ENCODE results near the gene NHSL2.

NHSL2 gene

DNA sequence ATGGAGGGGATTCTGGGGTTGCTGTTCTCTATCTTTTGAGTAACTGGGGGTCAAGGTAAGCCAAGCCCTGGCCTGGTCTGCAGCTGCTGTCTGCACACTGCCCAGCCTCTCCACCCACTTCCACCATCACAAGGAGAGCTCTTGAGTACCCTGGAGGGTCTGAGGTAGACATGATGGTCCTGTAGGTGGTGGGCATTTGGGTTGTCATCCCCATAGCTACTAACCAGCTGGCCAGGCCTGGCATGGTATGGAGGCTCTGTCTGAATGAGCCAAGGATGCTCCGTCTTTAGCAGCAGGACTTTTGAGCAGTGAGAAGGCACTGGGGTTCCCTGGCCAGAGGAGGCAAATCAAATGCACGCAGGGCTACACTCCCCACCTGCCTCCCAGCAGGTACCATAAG, 82.7 kb downstream of the NHSL2 start:
- no peak for DNase-seq

DNA sequence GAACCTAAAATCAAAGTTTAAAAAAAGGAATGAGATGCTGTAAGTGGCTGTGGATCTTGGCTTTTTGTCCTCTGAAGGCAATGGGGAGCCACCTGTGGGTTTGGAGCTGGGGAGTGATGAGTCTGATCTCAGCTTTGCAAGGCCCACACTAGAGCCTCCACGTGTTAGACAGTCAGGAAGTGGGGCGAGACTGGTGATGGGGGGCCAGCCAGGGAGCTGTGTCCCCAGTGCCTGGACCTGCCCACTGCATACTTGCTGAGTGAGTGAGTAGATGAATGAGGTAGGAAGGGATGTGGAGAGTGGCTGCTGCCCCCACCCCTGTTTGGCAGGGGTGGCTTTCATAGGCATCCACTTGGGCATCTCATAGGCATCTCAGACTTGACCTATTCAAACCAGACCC, 84.0 kb downstream of the NHSL2 start:
- DNase-seq = no peak

DNA sequence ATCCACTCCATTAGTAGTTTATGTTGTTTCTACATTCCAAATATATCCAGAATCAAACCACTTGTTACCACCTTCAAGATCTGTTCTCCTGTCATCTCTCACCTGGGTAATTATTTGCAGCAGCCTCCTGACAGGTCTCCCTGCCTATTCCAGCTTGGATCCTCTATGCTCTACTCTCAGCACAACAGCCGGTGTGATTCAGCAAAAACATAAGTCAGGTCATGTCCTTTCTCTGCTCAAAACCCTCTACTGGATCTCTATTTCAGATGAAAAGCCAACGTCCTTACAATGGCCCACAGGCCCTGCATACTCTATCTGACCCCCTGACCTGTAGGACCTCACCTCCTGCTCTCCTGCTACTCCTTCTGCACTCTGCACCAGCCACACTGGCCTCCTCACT, 84.5 kb downstream of the NHSL2 start:
- no peak for DNase-seq

DNA sequence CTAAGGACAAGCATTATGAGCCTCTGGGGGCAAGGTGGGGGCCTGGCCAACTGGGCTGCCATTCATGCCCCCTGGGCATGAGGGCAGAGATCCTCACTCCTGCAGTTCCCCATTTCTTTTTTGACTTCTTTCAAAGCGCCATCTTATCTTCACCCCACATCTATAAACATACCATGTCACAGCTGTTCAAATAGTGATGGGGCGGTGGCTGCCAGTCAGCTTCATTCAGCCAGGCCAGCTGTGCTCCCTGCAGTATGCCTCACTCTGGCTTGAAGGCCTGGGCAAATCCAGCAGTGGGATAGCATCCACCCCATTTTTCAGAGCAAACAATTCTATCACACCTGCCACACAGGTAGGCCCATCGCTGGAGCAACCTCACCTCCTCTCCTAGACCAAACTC, 85.5 kb downstream of the NHSL2 start:
- DNase-seq = no peak

DNA sequence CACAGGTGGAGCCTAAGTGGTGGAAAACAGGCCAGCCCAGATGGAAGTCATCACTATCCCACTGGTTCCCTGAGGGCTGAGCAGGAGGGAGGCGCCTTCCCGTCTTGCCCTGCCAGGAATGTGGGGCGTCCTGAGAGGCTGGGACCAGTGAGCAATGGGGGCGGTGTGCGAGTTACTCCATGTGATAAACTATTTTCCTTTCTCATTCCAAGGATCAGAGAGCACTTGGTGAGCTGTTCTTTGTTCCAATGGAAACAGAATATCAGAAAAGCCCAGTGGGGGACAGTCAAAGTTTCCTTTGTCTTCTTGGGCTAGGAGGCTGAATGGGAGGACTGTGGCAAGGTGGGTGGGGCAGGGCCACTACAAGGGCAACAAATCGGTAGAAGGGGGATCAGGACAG, 86.2 kb downstream of the NHSL2 start:
- DNase-seq = no peak

DNA sequence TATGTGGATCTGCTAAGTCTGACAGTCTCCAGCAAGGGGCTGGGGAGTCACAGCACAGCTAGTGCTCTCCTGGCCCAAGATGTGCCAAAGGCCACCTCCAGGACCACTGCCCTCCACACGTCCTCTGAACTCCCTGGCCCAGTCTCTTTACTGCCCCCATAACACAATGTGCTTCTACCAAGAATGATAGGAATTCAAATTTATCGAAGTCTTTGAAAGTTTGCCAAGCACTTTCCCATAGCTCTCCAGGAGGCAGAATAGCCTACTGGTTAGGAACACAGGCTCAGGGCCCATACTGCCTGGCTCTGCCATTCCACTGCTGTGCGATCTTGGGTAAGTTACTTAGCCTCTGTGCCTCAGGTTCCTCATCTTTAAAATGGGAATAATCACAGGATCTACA, 86.7 kb downstream of the NHSL2 start:
- DNase-seq = no peak

DNA sequence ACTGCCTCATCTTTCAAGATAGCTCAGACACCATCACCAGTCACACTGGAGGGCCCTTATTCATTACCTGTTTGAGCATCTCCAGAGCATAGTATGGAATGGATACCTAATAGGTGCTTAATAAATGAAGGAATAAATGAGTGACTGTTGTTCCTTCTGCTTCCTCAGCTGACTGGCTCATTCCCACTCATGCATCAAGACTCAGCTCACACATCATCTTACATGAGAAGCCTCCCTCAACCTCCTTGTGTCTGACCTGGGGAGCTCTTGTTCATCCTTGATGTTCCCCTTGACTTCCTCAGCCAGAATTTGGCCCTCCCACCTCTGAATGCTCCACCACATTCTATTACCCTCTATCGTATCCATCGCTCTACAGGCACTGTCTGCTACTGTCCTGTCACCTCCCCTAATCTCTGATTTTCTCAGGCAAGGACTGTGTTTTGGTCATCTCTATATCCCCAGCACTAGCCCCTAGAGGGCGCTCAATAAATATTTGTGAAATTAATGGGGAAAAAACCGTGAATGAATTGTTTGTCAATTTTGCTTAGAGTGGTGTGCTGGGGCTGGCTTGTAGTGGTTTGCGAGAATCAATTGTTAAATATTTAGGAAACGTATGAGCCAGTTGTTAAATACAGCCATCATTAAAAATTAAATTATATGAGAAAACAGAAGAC, 88.3 kb downstream of the NHSL2 start:
- DNase-seq = peak; percentile 26 to 59

DNA sequence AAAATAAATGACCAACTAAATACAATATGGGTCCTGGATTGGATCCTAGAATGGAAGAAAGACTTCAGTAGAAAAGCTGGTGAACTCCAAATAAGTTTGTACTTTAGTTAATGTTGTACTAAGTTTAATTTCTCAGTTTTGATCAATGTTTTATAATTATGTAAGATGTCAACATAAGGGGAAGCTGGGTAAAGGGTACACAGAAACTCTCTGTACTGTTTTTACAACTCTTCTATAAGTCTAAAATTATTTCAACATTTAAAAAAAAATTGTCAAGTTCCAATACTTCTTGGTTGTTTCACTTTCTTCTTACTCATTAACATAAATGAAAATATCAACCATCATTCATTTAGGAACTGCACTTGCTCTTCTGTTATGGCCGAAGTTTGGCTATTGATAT, 88.9 kb downstream of the NHSL2 start:
- DNase-seq = no peak

DNA sequence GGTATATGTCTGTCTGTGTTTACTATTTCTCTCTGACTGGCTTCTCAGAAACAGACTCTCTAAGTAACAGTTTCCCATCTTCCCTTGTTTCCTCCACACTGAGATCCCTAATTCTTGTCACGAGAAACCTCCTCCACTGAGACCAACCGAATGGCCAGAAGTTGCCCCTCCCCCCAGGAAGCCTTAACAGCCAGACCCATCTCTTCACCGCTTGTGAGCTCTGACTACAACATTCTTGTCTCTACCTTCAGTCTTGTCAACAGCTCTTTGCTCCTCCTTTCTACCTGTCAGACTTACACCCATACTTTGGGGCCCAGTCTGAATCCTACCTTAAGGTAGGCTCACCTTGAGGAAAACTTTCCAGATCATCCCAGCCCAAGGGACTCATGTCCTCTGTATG, 90.8 kb downstream of the NHSL2 start:
- no peak for DNase-seq

DNA sequence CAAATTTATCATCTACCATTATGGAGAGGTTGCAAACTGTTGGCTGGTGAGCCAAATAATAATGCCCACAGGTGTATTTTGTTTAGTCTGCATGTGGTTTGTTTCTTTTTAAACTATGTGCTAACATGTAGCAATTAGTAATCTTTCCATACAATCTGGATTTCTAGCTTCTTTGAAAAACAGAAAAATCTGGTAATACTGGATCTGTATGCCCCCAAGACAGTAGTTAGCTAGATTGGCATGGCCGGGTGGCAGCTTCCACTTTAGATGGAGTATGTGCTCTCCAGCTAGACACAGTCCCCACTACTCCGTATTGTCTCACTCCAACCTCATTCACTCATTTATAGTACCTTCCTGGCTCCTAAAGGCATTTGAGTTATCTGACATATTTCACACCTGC, 91.3 kb downstream of the NHSL2 start:
- DNase-seq = no peak

DNA sequence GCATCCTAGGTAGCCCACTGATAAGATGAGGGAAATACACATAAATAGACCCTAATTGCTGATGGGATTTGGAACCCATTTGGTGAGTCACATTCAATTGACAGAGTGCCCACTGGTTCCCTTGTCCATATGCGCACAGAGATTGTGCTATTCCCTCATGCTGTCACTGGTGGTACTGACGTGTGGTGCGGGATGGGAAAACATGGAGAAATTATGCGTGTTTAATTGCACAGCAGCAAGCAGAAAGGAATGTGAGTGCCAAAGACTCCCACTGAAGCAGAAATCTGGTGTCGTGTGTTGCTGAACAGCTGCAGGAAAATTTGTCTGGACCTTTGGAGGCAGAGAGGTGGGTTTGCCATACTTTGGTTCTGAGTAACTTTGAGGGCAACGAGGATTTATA, 92.2 kb downstream of the NHSL2 start:
- DNase-seq = no peak

DNA sequence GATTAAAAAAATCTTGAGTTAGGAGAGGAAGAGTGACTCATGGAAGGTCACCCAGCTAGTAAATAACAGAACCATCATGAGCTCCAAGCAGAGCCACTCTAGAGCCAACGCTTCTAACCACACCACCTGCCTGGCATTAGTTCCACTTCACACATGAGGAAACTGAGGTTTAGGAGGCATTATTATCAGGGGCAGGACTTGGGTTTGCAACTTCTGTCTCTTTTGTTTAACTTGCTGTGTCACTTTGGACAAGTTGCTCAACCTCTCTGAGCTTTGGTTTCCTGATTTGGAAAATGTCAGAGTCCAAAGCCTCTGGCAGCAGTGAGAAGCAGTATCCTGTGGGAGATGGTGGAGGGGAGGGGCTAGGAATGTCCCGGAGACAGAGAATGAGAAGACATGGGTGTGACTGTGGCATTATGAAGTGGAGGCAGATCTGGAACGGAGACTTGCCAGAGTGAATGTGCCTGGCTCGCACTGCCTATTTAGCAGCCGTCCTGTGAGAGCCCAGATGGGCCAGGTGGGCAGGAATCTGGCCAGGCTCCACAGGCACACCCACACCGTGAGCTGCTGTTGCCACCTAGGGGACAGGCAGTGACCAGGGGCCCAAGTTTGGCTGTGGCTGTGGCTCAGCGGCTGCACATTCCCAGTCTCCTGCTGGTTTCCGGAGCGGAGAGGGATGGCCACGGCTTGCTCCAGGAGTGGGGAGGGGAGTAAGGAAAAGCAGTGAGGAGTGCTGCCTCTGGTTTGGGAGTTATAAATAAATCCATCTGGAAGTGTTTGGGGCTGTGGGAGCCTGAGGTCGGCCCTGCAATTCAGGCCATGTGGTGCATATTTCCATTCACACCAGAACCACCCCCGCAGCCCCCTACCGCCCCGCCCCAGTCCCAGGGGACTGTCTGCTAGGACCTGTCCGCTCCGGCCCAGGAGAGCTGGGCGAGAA, 93.4 kb downstream of the NHSL2 start:
- DNase-seq = no peak

DNA sequence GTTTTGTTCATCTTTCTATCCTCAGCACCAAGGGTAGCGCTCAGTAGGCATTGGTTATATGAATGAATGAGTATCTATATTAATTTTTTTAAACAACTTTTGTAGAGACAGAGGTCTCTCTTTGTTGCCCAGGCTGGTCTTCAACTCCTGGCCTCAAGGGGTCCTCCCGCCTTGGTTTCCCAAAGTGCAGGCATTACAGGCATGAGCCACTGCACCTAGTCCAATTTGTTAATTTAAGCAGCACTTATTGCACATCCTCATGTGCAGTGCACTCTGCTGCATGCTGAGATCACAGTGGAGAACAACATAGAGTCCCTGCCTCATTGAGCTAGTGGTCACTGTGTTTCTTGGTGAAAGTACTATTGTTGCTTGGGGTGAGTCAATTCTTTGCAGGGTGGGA, 94.4 kb downstream of the NHSL2 start:
- no peak for DNase-seq

DNA sequence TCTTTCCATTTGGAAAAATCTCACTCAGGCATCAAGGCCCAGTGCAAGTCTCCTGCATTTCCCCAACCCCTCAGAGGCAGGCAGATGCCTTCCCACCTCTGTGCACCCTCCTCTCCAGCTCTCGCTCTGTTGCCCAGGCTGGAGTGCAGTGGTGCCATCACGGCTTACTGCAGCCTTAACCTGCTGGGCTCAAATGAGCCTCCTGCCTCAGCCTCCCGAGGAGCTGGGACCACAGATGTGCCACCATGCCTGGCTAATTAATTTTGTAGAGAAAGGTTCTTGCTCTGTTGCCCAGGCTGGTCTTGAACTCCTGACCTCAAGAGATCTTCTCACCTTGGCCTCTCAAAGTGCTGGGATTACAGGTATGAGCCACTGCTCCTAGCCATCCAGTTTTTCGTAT, 95.8 kb downstream of the NHSL2 start:
- DNase-seq = no peak

DNA sequence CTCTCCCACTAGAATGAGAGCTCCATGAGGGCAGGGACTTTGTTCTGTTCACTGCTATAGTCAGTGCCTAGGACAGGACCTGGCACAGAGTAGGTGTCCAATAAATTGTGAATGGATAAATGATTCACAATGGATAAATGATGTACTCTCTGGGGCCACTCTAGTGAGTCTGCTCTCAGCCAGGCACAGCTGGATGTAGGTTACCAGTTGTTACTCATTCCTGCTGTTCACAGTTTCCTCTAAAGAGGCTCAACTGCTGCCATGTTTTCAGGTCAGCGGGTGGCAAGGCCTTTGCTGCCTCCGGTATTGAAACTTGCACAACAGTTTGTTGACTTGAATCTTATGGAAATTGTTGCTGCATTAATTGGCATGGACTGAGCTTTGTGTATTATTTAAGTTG, 99.1 kb downstream of the NHSL2 start:
- DNase-seq = no peak

DNA sequence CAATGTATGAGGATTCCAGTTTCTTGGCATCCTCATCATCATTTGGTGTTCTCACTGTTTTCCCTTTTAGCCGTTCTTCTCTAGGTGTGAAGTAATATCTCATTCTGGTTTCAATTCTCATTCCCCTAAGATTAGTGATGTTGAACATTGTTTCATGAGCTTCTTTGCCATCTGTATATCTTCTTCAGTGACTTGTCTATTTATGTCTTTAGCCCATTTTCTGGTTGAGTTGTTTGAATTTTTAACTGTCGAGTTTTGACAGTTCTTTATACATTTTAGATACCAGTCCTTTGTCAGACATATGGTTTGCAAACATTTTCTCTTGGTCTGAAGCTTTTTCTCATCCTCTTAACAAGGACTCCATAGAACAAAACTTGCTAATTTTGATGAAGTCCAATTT, 101.1 kb downstream of the NHSL2 start:
- no peak for DNase-seq

DNA sequence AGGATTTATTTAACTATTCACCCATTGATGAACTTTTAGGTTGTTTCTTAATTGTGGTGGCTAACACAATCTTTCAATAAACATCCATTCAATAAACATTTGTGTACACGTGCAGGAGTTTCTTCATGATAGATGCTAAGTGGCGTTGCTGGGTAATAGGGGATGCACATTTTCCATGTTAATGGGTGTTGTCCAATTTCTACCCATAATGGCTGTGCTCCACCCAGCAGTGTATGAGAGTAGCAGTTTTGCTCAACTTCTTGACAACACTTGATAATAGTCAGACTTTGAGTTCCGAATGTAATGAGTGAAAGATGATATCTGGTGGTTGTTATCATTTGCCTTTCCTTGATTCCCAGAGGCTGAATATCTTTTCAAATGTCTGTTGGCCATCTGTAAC, 104.7 kb downstream of the NHSL2 start:
- DNase-seq = no peak

DNA sequence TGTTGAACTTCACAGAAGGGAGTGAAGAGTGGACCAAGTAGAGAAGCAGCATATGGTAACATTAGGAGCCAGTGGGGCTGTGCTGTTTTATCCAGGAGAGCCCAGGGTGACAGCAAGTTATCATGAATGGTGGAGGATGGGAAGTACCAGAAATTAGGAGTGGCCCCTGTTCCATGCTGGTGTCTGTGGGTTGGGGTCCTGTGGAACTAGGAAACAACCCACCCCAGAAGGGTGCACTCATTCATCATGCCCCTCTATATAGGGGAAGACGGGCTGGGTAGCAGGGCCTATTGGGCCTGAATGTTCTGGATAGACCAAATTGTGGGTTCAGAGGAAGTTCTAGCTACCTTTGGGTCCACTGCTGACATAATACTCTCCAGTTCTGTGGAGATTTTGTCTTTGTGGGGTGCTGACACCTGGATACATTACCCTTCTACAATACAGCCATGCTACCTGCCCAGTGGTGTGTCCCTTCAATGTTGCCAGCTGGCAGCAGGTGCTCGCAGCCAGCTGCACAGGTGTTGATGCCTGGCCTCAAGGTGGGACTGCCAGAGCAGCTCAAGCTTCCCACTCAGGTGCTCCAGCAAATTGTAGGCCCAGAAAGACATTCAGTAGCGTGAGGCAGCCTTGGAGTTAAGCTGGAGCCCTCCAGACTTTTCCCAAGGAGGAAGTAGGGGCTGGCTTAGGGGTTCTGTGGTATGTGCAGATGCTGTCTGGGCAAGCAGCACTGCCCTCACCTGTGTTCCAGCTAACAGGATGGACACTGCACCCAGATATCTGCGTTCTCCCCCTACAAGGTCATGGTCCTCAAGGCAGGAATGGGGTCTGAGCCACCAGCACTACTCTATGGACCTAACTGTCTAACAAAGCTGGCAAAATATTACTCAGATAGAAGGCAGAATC, 106.5 kb downstream of the NHSL2 start:
- no peak for DNase-seq

DNA sequence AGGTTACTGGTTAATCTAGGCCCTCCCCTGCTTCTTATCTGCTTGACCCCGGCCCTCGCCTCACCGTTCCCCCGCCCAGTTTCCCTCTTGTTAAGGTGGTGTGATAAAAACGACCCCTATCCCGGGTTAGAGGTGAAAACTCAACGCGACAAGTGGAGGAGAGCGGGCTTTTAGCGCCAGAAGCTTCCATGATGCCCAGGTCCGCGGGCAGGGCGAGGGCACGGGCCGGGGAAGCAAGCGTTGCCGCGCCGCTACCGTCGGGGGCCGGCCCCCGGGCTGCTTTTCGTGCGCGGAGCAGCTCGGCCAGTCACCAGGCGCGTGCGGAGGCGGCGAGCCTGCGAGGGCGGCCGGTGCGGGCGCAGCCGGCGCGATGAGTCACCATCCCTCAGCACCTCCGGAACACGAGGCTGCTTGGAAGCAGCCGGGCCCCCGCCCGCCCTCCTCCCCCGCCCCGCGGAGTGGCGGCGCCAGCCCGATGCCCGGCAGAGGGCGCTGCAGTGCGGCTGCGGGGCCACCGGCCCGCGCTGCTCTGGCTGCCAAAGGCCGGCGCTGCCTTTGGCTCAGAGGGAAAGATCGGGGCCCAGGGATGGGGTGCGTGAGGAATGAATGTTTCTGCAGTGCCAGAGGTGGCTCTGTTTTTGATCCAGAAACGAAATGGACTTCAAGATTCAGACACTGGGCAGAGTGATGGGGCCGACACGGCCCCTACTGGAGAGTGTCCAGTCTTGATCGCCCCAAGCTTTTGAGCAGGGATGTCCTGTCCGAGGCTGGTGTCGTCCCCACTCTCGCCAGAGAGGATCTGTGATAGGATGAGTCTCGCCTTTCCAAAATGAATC, 107.8 kb downstream of the NHSL2 start:
- DNase-seq = peak; percentile 84 to 87

DNA sequence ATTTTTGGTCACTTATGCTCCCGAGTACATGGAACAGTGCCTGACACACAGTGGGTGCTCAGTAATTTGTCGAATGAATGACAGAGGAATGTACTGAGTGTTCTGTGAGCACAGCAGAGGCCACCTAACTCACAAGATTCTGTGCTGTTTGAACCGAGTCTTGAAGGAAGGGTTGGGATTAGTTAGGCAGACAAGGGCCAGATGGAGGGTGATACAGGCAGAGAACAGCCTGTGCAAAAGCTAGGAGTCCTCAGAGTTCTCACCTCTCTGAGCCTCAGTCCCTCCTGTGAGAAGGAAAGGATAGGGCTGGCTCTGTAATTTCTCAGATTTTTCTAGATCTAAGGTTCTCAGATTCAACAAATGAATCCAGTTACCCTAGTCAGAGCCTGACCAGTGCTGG, 108.8 kb downstream of the NHSL2 start:
- DNase-seq = no peak

DNA sequence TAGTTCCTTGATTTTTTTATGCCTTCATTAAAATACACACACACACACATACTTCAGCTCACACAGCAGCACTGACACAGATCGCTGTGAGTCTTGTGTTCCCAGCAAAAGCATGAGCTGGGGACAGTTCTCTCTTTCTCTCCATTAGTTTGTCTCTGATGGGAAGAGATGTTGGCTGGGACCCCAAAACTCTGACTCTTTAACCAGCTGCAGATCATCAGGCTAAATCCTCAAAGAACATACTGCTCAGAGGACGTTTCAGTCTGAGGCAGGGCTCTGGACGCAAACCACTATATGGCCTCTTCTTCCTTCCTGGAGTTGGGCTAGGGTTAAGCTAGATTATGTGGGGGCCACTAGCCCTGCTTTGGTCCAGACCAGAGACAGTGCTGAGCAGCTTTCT, 109.6 kb downstream of the NHSL2 start:
- DNase-seq = no peak

DNA sequence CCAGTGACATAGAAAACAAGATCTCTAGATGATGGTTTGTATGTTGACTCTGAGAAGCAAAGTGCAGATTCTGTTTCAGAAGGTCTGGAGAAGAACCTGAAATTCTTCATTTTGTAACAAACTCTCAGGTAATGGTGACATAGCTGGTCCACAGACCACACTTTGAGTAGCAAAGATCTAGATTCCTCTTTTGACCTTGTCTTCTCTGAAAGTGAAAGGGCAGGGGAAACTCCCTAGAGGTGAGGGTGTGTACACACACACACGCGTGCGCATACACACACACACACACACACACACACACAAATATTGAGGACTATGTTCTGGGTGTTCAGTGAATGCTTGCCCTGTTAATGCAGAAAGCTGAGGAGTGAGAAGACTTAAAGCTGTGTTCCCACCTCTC, 110.1 kb downstream of the NHSL2 start:
- peak in 1 of 2 donors; percentile 48 for DNase-seq

Measured in CD4-positive, alpha-beta T cell treated with Interleukin-4 for 1 hour (primary cell).